Lower leg skin (tissue), 4 donors: Measurements from ENCODE around the gene CTRL. TPM values are rescaled to one million over a fixed set of nuclear protein-coding genes. Genes with fewer than 3 reads are reported as not detected.

ENCODE experiments used
- DNase-seq, 2 donors: peaks; one replicate each; pipeline ENCODE4 v3.0.0-alpha.2; 2019; ENCODE audit warnings: low spot score in 2 of 2
- H3K4me3 ChIP-seq: fragments of 200-600 bp; sonication (generic); 2 replicates; pipeline ENCODE4 v1.5.1; 2017; ENCODE audit warnings: mild to moderate bottlenecking, low read depth; ENCODE audit not compliant: poor library complexity, severe bottlenecking
- POLR2A ChIP-seq, 2 donors: fragments of 450-650 bp; IDR thresholded peaks; one replicate each; pipeline ENCODE4 v1.6.1; 2016 to 2017; ENCODE audit warnings: antibody characterized with exemption in 2 of 2, mild to moderate bottlenecking in 1 of 2, moderate library complexity in 1 of 2
- WGBS, 2 donors: methylation state at CpG; one replicate each; pipeline ENCODE4 v1.1.5; 2018; 5-methylcytosine and 5-hydroxymethylcytosine counted together
- intact Hi-C: fragments of 100-400 bp; cut with DNase I; formaldehyde crosslinking; loops from one replicate; pipeline ENCODE4 v1.15.0; 2023; ENCODE audit warnings: low total_unique reads
- total RNA-seq, 4 donors: library from RNA; depleted of rRNA; stranded (reverse); fragments of >200 nt; gene quantifications; one replicate each; pipeline ENCODE4 v1.1.0, GENCODE V29; 2016
- TF ChIP-seq, protein P1 (sequence below), 3 donors: fragments of 450-650 bp; IDR thresholded peaks; one replicate each; pipeline ENCODE4 v1.5.1; 2016; ENCODE audit warnings: antibody characterized with exemption in 3 of 3, mild to moderate bottlenecking in 3 of 3, moderate library complexity in 2 of 3

Gene CTRL
- total RNA-seq, 4 donors from 2014 or later: 0.84 to 1.7 TPM; not detected in 2

DNA sequence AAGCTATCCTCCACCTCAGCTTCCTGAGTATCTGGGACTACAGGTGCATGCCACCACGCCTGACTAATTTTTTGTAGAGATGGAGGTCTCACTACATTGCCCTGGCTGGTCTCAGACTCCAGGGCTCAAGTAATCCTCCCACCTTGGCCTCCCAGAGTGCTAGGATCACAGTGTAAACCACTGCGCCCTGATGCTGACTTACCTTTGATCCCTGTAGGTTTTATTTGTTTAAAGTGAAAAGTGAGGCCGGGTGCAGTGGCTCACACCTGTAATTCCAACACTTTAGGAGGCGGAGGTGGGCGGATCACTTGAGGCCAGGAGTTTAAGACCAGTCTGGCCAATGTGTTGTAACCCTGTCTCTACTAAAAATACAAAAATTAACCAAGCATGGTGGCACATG is 29.9 kb downstream of the CTRL start:
- H3K4me3 ChIP-seq: no peak overlapping the region
- WGBS, 2 donors: 95 to 97% methylated on average over 5 of the region's 5 CpGs
- intact Hi-C loops: no loop called here

DNA sequence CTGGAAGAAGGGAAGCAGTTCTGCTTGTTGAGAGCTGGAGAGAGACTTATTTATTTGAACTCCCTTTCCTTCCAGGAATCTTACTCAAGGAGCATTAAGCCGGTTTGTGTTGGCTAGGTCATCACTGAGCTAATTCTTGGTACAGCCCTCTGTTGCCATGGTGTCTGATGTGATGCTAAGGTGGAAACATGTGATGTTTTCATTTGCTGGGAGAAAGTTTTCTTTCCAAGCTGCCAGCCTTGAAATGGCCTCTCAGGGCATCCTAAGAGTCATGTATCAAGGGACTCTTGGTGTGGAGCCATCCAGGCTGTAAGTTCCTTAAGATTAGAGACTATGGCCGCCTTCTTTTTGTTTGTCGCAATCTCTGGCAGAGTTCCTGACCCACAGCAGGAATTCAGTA is 34.4 kb downstream of the CTRL start:
- H3K4me3 ChIP-seq: no peak overlapping the region
- intact Hi-C loops: no loop called here
- no peak for TF ChIP-seq POLR2A (IDR thresholded peaks at IDR 0.05)
- TF ChIP-seq, protein P1, sequence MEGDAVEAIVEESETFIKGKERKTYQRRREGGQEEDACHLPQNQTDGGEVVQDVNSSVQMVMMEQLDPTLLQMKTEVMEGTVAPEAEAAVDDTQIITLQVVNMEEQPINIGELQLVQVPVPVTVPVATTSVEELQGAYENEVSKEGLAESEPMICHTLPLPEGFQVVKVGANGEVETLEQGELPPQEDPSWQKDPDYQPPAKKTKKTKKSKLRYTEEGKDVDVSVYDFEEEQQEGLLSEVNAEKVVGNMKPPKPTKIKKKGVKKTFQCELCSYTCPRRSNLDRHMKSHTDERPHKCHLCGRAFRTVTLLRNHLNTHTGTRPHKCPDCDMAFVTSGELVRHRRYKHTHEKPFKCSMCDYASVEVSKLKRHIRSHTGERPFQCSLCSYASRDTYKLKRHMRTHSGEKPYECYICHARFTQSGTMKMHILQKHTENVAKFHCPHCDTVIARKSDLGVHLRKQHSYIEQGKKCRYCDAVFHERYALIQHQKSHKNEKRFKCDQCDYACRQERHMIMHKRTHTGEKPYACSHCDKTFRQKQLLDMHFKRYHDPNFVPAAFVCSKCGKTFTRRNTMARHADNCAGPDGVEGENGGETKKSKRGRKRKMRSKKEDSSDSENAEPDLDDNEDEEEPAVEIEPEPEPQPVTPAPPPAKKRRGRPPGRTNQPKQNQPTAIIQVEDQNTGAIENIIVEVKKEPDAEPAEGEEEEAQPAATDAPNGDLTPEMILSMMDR (IDR thresholded peaks at IDR 0.05): no peak
- no peak for DNase-seq
- 67 to 71% methylated on average over 3 of the region's 3 CpGs for WGBS, 2 donors

More for the DNA sequence above, 29.9 kb downstream of the CTRL start:
- no peak for DNase-seq
- TF ChIP-seq, protein P1 (IDR thresholded peaks at IDR 0.05): no peak
- TF ChIP-seq POLR2A (IDR thresholded peaks at IDR 0.05): no peak

DNA sequence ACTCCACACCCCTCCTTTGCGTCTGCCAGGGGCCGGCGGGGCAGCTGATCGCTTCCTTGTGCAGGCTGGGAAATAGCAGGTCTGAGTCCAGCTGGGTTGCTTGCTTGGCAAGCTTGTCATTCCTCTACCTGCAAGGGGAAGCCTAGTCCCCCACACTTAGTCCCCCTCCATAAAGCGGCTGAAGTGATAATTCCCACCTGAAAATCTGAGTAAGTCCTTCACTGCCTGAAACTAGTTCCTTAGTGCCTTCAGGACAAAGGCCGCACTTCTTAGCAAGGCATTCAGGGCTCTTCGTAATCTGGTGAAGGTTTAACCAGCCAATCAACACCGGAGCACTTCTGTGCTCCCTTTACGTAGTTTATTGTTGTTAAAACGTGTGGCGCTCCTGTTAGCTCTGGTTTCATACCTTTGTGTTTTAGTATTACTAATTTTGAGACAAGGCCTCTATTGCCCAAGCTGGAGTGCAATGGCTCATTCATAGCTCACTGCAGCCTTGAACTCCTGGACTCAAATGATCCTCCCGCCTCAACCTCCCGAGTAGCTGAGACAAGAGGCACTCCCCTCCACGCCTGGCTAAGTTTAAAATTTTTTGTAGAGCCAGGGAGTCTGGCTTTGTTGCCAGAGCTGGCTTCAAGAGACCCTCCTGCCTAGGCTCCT is 37.8 kb downstream of the CTRL start:
- intact Hi-C loops: no loop called here
- WGBS, 2 donors: 14 to 16% methylated on average over 14 of the region's 14 CpGs
- peak overlapping the region; percentile 88 for H3K4me3 ChIP-seq
- no peak for DNase-seq
- TF ChIP-seq, protein P1 (IDR thresholded peaks at IDR 0.05): no peak
- TF ChIP-seq POLR2A (IDR thresholded peaks at IDR 0.05): no peak

DNA sequence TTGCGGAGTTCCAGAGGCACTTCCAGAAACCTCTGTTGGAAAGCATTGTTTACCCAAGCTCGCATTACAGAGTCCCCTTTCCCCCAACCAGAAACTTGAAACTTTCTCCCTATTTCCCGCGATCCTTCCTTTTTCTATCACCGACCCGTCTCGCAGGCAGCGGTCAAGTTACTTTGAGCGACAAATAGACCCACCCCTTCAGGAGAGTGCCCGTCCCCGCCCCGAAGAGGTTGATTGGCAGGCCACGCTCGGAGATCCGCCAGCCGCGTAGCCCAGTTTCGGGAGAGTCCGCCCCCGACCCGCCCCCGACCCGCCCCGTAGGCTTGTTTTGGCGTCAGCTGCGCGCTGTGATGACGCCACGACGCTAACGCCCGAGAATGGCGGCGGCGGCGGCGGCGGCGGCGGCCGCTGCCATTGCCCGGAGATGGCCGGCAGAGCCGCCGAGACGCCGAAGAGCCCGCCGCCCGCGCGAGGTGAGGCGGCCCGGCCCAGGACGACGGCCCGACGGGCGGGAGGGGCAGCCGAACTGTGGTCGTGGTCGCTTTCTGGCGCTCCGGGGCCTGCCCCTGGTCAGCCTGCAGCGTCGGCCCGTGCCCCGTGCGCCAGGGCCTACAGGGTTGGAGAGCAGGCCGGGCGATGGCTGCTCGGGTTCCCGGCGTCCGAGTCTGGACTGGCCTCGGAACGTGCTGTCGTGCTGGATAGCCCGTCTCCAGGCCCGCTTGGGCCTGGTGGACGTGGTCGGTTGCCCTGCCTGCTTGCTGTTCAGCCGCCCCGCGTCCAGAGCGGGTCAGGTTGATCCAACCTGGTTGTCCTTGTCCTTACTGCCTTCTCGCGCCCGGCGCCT is 38.5 kb downstream of the CTRL start, which contains the start of gene PSKH1:
Gene PSKH1, plus strand, starts transcription at position 356 of the 844 bp plus-strand sequence. CDS start 15,496 bp downstream, outside the sequence.
- peak; percentile 95 to 100 for DNase-seq
- TF ChIP-seq, protein P1 (IDR thresholded peaks at IDR 0.05): no peak
- TF ChIP-seq POLR2A (IDR thresholded peaks at IDR 0.05): peak in 1 of 2 donors; percentile 63
- intact Hi-C loops: no loop called here
- H3K4me3 ChIP-seq: peak within 1 kb of the TSS; percentile 88
- WGBS, 2 donors: 0 to 1% methylated on average over 22 to 90 of the region's 90 CpGs

DNA sequence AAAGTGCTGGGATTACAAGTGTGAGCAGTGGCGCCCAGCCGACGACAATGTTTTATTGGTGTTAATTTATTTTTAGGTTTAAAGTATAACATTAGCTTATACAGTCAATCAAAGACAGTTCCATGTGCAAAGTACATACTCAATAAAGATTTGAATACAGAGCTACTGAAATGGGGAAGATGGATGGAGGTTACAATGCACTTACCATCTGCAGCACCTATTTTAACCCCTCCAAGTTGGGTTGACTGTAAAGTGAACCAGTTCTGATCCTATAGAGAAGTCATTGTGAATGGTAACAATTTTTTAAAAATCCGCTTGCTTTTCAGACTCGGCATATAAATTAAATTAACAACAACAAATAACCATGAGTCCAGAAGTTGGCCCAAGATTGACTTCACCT is 39.3 kb downstream of the CTRL start:
- H3K4me3 ChIP-seq: no peak overlapping the region
- no peak for DNase-seq
- WGBS, 2 donors: 46 to 53% methylated on average over 5 of the region's 5 CpGs
- TF ChIP-seq, protein P1 (IDR thresholded peaks at IDR 0.05): no peak
- TF ChIP-seq POLR2A (IDR thresholded peaks at IDR 0.05): no peak
- intact Hi-C loops: no loop called here
